H1 (cell line): ENCODE data around the gene KCNQ1. TPM values are rescaled to one million over a fixed set of nuclear protein-coding genes. Genes with fewer than 3 reads are reported as not detected.

Experiments used
- CTCF ChIA-PET: fragments of 300-600 bp; sonication (Branson Sonifier 250); formaldehyde crosslinking; loops from one replicate; lab custom pipeline; 2021; ENCODE audit not compliant: partially characterized antibody; lab: Charles Lee
- POLR2A ChIA-PET: fragments of 300-600 bp; sonication (Branson Sonifier 250); formaldehyde crosslinking; loops from one replicate; lab custom pipeline; 2021; ENCODE audit warnings: inconsistent platforms; ENCODE audit not compliant: partially characterized antibody; lab: Charles Lee
- DNase-seq, 2 experiments: peaks; one replicate each; pipeline versions ENCODE4 v3.0.0 to v3.0.0-alpha.2; 2010 to 2022; ENCODE audit warnings: low spot score in 2 of 2, low read depth in 1 of 2, mixed read lengths in 1 of 2
- FAIRE-seq: peaks from 2 replicates; lab custom pipeline; 2011; peaks lifted over from hg19 to GRCh38; lab: Jason Lieb, UNC
- H2AFZ ChIP-seq: 2 replicates; pipeline ENCODE4 v1.8.1; 2012; ENCODE audit warnings: low read length, inconsistent platforms
- H2AK5ac ChIP-seq: 2 replicates; pipeline ENCODE4 v1.6.1; 2013; ENCODE audit warnings: low read depth, low read length
- H2BK120ac ChIP-seq: replicated peaks from 2 replicates; pipeline ENCODE3; 2013; ENCODE audit warnings: low read depth, low read length, inconsistent platforms
- H2BK12ac ChIP-seq: 2 replicates; pipeline ENCODE4 v1.6.1; 2013; ENCODE audit warnings: low read depth, low read length
- H2BK15ac ChIP-seq: 2 replicates; pipeline ENCODE4 v1.6.1; 2013; ENCODE audit warnings: low read length
- H2BK20ac ChIP-seq: 2 replicates; pipeline ENCODE4 v1.6.1; 2013; ENCODE audit warnings: low read length
- H2BK5ac ChIP-seq: 2 replicates; pipeline ENCODE4 v1.6.1; 2013; ENCODE audit warnings: low read depth, low read length
- H3K14ac ChIP-seq: 2 replicates; pipeline ENCODE4 v1.6.1; 2013; ENCODE audit warnings: inconsistent platforms; ENCODE audit not compliant: insufficient read length
- H3K18ac ChIP-seq: 2 replicates; pipeline ENCODE4 v1.6.1; 2013; ENCODE audit warnings: low read length; ENCODE audit errors: extremely low read depth
- H3K23ac ChIP-seq: 2 replicates; pipeline ENCODE4 v1.6.1; 2013; ENCODE audit warnings: inconsistent platforms; ENCODE audit not compliant: insufficient read length
- H3K23me2 ChIP-seq: 2 replicates; pipeline ENCODE4 v1.6.1; 2013; ENCODE audit warnings: low read depth, low read length
- H3K27ac ChIP-seq: 2 replicates; pipeline ENCODE4 v1.6.1; 2011; ENCODE audit warnings: low read depth, low read length, inconsistent platforms
- H3K27me3 ChIP-seq, 4 experiments: replicated peaks in 1 of 4; 1 replicate in 1 of 4; 2 replicates in 3 of 4; pipeline versions ENCODE4 v1.6.1 to v1.8.1; 2011 to 2013; ENCODE audit warnings: low read length in 3 of 4, mild to moderate bottlenecking in 3 of 4, inconsistent platforms in 2 of 4, mixed read lengths in 2 of 4, moderate library complexity in 1 of 4; ENCODE audit not compliant: control insufficient read depth in 3 of 4, insufficient read depth in 3 of 4; ENCODE audit errors: extremely low read depth in 1 of 4
- H3K36me3 ChIP-seq, 4 experiments: 2 replicates each; pipeline versions ENCODE4 v1.6.1 to v1.8.1; 2011 to 2013; ENCODE audit warnings: mild to moderate bottlenecking in 4 of 4, low read length in 3 of 4, moderate library complexity in 2 of 4, control low read depth in 1 of 4, inconsistent platforms in 1 of 4; ENCODE audit not compliant: insufficient read depth in 4 of 4, control insufficient read depth in 2 of 4
- H3K4ac ChIP-seq: replicated peaks from 2 replicates; pipeline ENCODE3; 2013; ENCODE audit warnings: low read length, low read depth, mixed read lengths, inconsistent platforms; ENCODE audit not compliant: insufficient read length
- H3K4me1 ChIP-seq, 4 experiments: replicated peaks in 1 of 4; 1 replicate in 1 of 4; 2 replicates in 3 of 4; pipeline versions ENCODE4 v1.6.1 to v1.8.1; 2011 to 2013; ENCODE audit warnings: low read length in 3 of 4, inconsistent platforms in 2 of 4, mixed read lengths in 1 of 4; ENCODE audit not compliant: insufficient read depth in 4 of 4, control insufficient read depth in 3 of 4
- H3K4me2 ChIP-seq, 2 experiments: 2 replicates each; pipeline versions ENCODE4 v1.6.1 to v1.8.1; 2011 to 2013; ENCODE audit warnings: low read depth in 2 of 2, low read length in 2 of 2, control low read depth in 1 of 2, inconsistent platforms in 1 of 2, mild to moderate bottlenecking in 1 of 2; ENCODE audit not compliant: insufficient read depth in 1 of 2
- H3K4me3 ChIP-seq, 4 experiments: fragments of 200-600, 300-600 bp in 1 of 4; sonication (generic), shearing (Covaris generic), sonication (Bioruptor Twin) in 1 of 4; 2 replicates each; pipeline versions ENCODE4 v1.5.1 to v1.8.1; 2011 to 2016; ENCODE audit warnings: low read length in 4 of 4, low read depth in 3 of 4, control low read depth in 2 of 4, inconsistent platforms in 2 of 4, mild to moderate bottlenecking in 2 of 4, mixed read lengths in 1 of 4, moderate library complexity in 1 of 4; ENCODE audit not compliant: insufficient read depth in 2 of 4; ENCODE audit errors: extremely low read depth in 1 of 4
- H3K56ac ChIP-seq: replicated peaks from 2 replicates; pipeline ENCODE3; 2013; ENCODE audit warnings: low read depth, mild to moderate bottlenecking, mixed read lengths, low read length, inconsistent platforms; ENCODE audit not compliant: insufficient read length
- H3K79me1 ChIP-seq: 2 replicates; pipeline ENCODE4 v1.6.1; 2013; ENCODE audit warnings: low read depth, low read length, control low read depth
- H3K79me2 ChIP-seq, 2 experiments: 2 replicates each; pipeline versions ENCODE4 v1.6.1 to v1.8.1; 2012 to 2013; ENCODE audit warnings: low read length in 2 of 2, mild to moderate bottlenecking in 2 of 2, inconsistent platforms in 1 of 2; ENCODE audit not compliant: insufficient read depth in 2 of 2, control insufficient read depth in 1 of 2
- H3K9ac ChIP-seq, 4 experiments: replicated peaks in 1 of 4; 1 replicate in 1 of 4; 2 replicates in 3 of 4; pipeline versions ENCODE4 v1.6.1 to v1.8.1; 2011 to 2013; ENCODE audit warnings: low read depth in 3 of 4, low read length in 3 of 4, control low read depth in 2 of 4, mild to moderate bottlenecking in 2 of 4, moderate library complexity in 2 of 4, inconsistent platforms in 1 of 4; ENCODE audit errors: extremely low read depth in 1 of 4
- H3K9me3 ChIP-seq, 2 experiments: 2 replicates each; pipeline versions ENCODE4 v1.6.1 to v1.8.1; 2012 to 2013; ENCODE audit warnings: mild to moderate bottlenecking in 2 of 2, moderate library complexity in 2 of 2, control low read depth in 1 of 2, inconsistent platforms in 1 of 2, low read depth in 1 of 2, low read length in 1 of 2, mixed read lengths in 1 of 2; ENCODE audit not compliant: insufficient read depth in 2 of 2
- H4K20me1 ChIP-seq, 2 experiments: replicated peaks in 1 of 2; 2 replicates each; pipeline versions ENCODE3 to v1.8.1; 2011 to 2013; ENCODE audit warnings: inconsistent platforms in 2 of 2, low read length in 2 of 2, mild to moderate bottlenecking in 1 of 2; ENCODE audit not compliant: insufficient read depth in 2 of 2, control insufficient read depth in 1 of 2
- H4K5ac ChIP-seq: 2 replicates; pipeline ENCODE4 v1.6.1; 2013; ENCODE audit warnings: low read length, low read depth, mixed read lengths, inconsistent platforms; ENCODE audit not compliant: insufficient read length
- H4K8ac ChIP-seq: 2 replicates; pipeline ENCODE4 v1.8.0; 2013; ENCODE audit warnings: mild to moderate bottlenecking, moderate library complexity, low read length, inconsistent platforms; ENCODE audit not compliant: insufficient read depth; ENCODE audit errors: extremely low read depth
- H4K91ac ChIP-seq: replicated peaks from 2 replicates; pipeline ENCODE3; 2013; ENCODE audit warnings: low read length, mixed read lengths, inconsistent platforms; ENCODE audit not compliant: insufficient read length
- BCL11A ChIP-seq, 2 experiments: IDR thresholded peaks; one replicate each; pipeline ENCODE4 v1.6.1; 2011; ENCODE audit warnings: low read depth in 2 of 2, low read length in 2 of 2, mild to moderate bottlenecking in 2 of 2
- CTCF ChIP-seq, 3 experiments: IDR thresholded peaks; 1 replicate in 2 of 3; 2 replicates in 1 of 3; pipeline versions ENCODE4 v1.5.1 to v1.6.1; 2011; ENCODE audit warnings: low read length in 3 of 3, mild to moderate bottlenecking in 3 of 3, inconsistent platforms in 2 of 3, low read depth in 1 of 3, moderate library complexity in 1 of 3; ENCODE audit not compliant: insufficient read depth in 1 of 3; ENCODE audit errors: control extremely low read depth in 1 of 3
- EGR1 ChIP-seq: IDR thresholded peaks from 2 replicates; pipeline ENCODE4 v1.6.1; 2011; ENCODE audit warnings: low read depth, low read length, borderline replicate concordance
- POLR2A ChIP-seq, 2 experiments: IDR thresholded peaks; 1 replicate in 1 of 2; 2 replicates in 1 of 2; pipeline ENCODE4 v1.6.1; 2011; ENCODE audit warnings: low read depth in 2 of 2, low read length in 2 of 2, mild to moderate bottlenecking in 2 of 2; ENCODE audit errors: control extremely low read depth in 1 of 2
- POLR2AphosphoS5 ChIP-seq: IDR thresholded peaks from 2 replicates; pipeline ENCODE4 v1.6.1; 2011; ENCODE audit warnings: low read depth, low read length
- SP2 ChIP-seq: IDR thresholded peaks from 2 replicates; pipeline ENCODE4 v1.6.1; 2012; ENCODE audit warnings: mild to moderate bottlenecking, low read length, inconsistent platforms
- TAF7 ChIP-seq: optimal IDR thresholded peaks from 2 replicates; pipeline ENCODE3; 2011; ENCODE audit warnings: low read depth, mild to moderate bottlenecking, inconsistent platforms, low read length, moderate library complexity, borderline replicate concordance
- WGBS, 2 experiments: shearing (Covaris generic) in 1 of 2; methylation state at CpG; one replicate each; pipeline versions ENCODE4 v1.1.6 to v1.1.7; 2013 to 2015; ENCODE audit warnings: low lambda C conversion rate in 2 of 2, mixed read lengths in 2 of 2, inconsistent platforms in 1 of 2, low coverage in 1 of 2, missing lambda C conversion rate in 1 of 2; ENCODE audit not compliant: insufficient replicate concordance in 2 of 2, insufficient coverage in 1 of 2, insufficient read length in 1 of 2; ENCODE audit errors: extremely low coverage in 1 of 2, missing lambda C conversion rate in 1 of 2; 5-methylcytosine and 5-hydroxymethylcytosine counted together
- polyA plus RNA-seq, 7 experiments: library from polyadenylated mRNA; depleted of rRNA in 3 of 7; stranded (reverse) in 5 of 7; unstranded in 2 of 7; fragments of >200 nt in 5 of 7; fragments of 200-250 nt in 2 of 7; gene quantifications; 1 replicate in 5 of 7; 2 replicates in 1 of 7; 4 replicates in 1 of 7; pipeline versions ENCODE4 v1.2.1 to v1.2.3, GENCODE V29; 2011 to 2013; ENCODE audit warnings: missing spikeins in 2 of 7, mixed read lengths in 2 of 7
- total RNA-seq: library from RNA; stranded (reverse); fragmentation: NEBNext Ultra II Directional; extraction: Animal tissue kit (Norgen Biotek cat#: 25700); gene quantifications from 2 replicates; pipeline ENCODE4 v1.2.1, GENCODE V29; 2021

Gene KCNQ1
- total and polyA plus RNA-seq, 2 of the 8 experiments (the other 6 are each of a cell fraction or from before 2014, with no cell fraction given) = 1.9 to 2.0 TPM

GRCh38 chr11:2651826-2652271, 207.0 kb downstream of the KCNQ1 start:
- Histone ChIP-seq H4K8ac (no peak overlapping the region), H3K9me3 (peaks cover 80 to 83% of the 10 kb centered on the region in 2 experiments), H3K18ac (no peak overlapping the region), H2BK12ac (no peak overlapping the region), H3K56ac (no peak overlapping the region), H3K14ac (no peak overlapping the region), H2BK120ac (no peak overlapping the region), H3K9ac (no peak overlapping the region), H3K4me1 (no peaks in the 10 kb centered on the region), H3K79me2 (no peaks in the 10 kb centered on the region), H4K91ac (no peak overlapping the region), H4K20me1 (no peaks in the 10 kb centered on the region), H4K5ac (no peak overlapping the region), H2BK15ac (no peak overlapping the region), H3K4me3 (no peak overlapping the region), H3K79me1 (no peaks in the 10 kb centered on the region), H3K23me2 (no peaks in the 10 kb centered on the region), H3K4me2 (no peak overlapping the region), H2BK20ac (no peak overlapping the region), H2BK5ac (no peak overlapping the region), H3K36me3 (peaks cover 0 to 10% (median 0%) of the 10 kb centered on the region in 4 experiments; a peak in 1 of 8 replicates), H2AK5ac (no peak overlapping the region), H3K27ac (no peak overlapping the region), H2AFZ (no peak overlapping the region), H3K4ac (no peak overlapping the region), H3K27me3 (peaks cover 11 to 57% (median 44%) of the 10 kb centered on the region in 4 experiments), H3K23ac (no peak overlapping the region)
- ChIA-PET CTCF (interaction anchor here (1.5 kb wide), 1 partner anchor 11 kb away, joined by 3 read pairs; no protein-coding TSS in a partner anchor), POLR2A (interaction anchor here (1.2 kb wide), 1 partner anchor 18 kb away, joined by 3 read pairs; no protein-coding TSS in a partner anchor)
- FAIRE-seq (no peak), DNase-seq (no peak)
- TF ChIP-seq POLR2AphosphoS5 (no peak), CTCF (IDR thresholded peaks at IDR 0.05; ENCODE audit: control extremely low read depth in 1 of 3, insufficient read depth in 1 of 3, low read depth in 1 of 3, low read length in 3 of 3) (no peak), POLR2A (IDR thresholded peaks at IDR 0.05; ENCODE audit: control extremely low read depth in 1 of 2, low read depth in 2 of 2, low read length in 2 of 2) (no peak), BCL11A (IDR thresholded peaks at IDR 0.05; ENCODE audit: low read depth in 2 of 2, low read length in 2 of 2) (no peak), TAF7 (no peak), SP2 (no peak), EGR1 (no peak)
- WGBS, 2 experiments = 96% methylated on average over 7 of the region's 7 CpGs; no CpG with 5 or more reads in 1 of the 2 experiments
